H1 (cell line): ENCODE measurements around the gene HIVEP2. TPM values are rescaled to one million over a fixed set of nuclear protein-coding genes. Genes with fewer than 3 reads are reported as not detected.

Experiments used
- CTCF ChIA-PET: fragments of 300-600 bp; sonication (Branson Sonifier 250); formaldehyde crosslinking; loops from one replicate; lab custom pipeline; 2021; ENCODE audit not compliant: partially characterized antibody; lab: Charles Lee
- POLR2A ChIA-PET: fragments of 300-600 bp; sonication (Branson Sonifier 250); formaldehyde crosslinking; loops from one replicate; lab custom pipeline; 2021; ENCODE audit warnings: inconsistent platforms; ENCODE audit not compliant: partially characterized antibody; lab: Charles Lee
- DNase-seq, 2 experiments: peaks; one replicate each; pipeline versions ENCODE4 v3.0.0 to v3.0.0-alpha.2; 2010 to 2022; ENCODE audit warnings: low spot score in 2 of 2, low read depth in 1 of 2, mixed read lengths in 1 of 2
- FAIRE-seq: peaks from 2 replicates; lab custom pipeline; 2011; peaks lifted over from hg19 to GRCh38; lab: Jason Lieb, UNC
- H2AFZ ChIP-seq: 2 replicates; pipeline ENCODE4 v1.8.1; 2012; ENCODE audit warnings: low read length, inconsistent platforms
- H2AK5ac ChIP-seq: 2 replicates; pipeline ENCODE4 v1.6.1; 2013; ENCODE audit warnings: low read depth, low read length
- H2BK120ac ChIP-seq: replicated peaks from 2 replicates; pipeline ENCODE3; 2013; ENCODE audit warnings: low read depth, low read length, inconsistent platforms
- H2BK12ac ChIP-seq: 2 replicates; pipeline ENCODE4 v1.6.1; 2013; ENCODE audit warnings: low read depth, low read length
- H2BK15ac ChIP-seq: 2 replicates; pipeline ENCODE4 v1.6.1; 2013; ENCODE audit warnings: low read length
- H2BK20ac ChIP-seq: 2 replicates; pipeline ENCODE4 v1.6.1; 2013; ENCODE audit warnings: low read length
- H2BK5ac ChIP-seq: 2 replicates; pipeline ENCODE4 v1.6.1; 2013; ENCODE audit warnings: low read depth, low read length
- H3K14ac ChIP-seq: 2 replicates; pipeline ENCODE4 v1.6.1; 2013; ENCODE audit warnings: inconsistent platforms; ENCODE audit not compliant: insufficient read length
- H3K18ac ChIP-seq: 2 replicates; pipeline ENCODE4 v1.6.1; 2013; ENCODE audit warnings: low read length; ENCODE audit errors: extremely low read depth
- H3K23ac ChIP-seq: 2 replicates; pipeline ENCODE4 v1.6.1; 2013; ENCODE audit warnings: inconsistent platforms; ENCODE audit not compliant: insufficient read length
- H3K23me2 ChIP-seq: 2 replicates; pipeline ENCODE4 v1.6.1; 2013; ENCODE audit warnings: low read depth, low read length
- H3K27ac ChIP-seq: 2 replicates; pipeline ENCODE4 v1.6.1; 2011; ENCODE audit warnings: low read depth, low read length, inconsistent platforms
- H3K27me3 ChIP-seq, 4 experiments: replicated peaks in 1 of 4; 1 replicate in 1 of 4; 2 replicates in 3 of 4; pipeline versions ENCODE4 v1.6.1 to v1.8.1; 2011 to 2013; ENCODE audit warnings: low read length in 3 of 4, mild to moderate bottlenecking in 3 of 4, inconsistent platforms in 2 of 4, mixed read lengths in 2 of 4, moderate library complexity in 1 of 4; ENCODE audit not compliant: control insufficient read depth in 3 of 4, insufficient read depth in 3 of 4; ENCODE audit errors: extremely low read depth in 1 of 4
- H3K36me3 ChIP-seq, 4 experiments: 2 replicates each; pipeline versions ENCODE4 v1.6.1 to v1.8.1; 2011 to 2013; ENCODE audit warnings: mild to moderate bottlenecking in 4 of 4, low read length in 3 of 4, moderate library complexity in 2 of 4, control low read depth in 1 of 4, inconsistent platforms in 1 of 4; ENCODE audit not compliant: insufficient read depth in 4 of 4, control insufficient read depth in 2 of 4
- H3K4ac ChIP-seq: replicated peaks from 2 replicates; pipeline ENCODE3; 2013; ENCODE audit warnings: low read length, low read depth, mixed read lengths, inconsistent platforms; ENCODE audit not compliant: insufficient read length
- H3K4me1 ChIP-seq, 4 experiments: replicated peaks in 1 of 4; 1 replicate in 1 of 4; 2 replicates in 3 of 4; pipeline versions ENCODE4 v1.6.1 to v1.8.1; 2011 to 2013; ENCODE audit warnings: low read length in 3 of 4, inconsistent platforms in 2 of 4, mixed read lengths in 1 of 4; ENCODE audit not compliant: insufficient read depth in 4 of 4, control insufficient read depth in 3 of 4
- H3K4me2 ChIP-seq, 2 experiments: 2 replicates each; pipeline versions ENCODE4 v1.6.1 to v1.8.1; 2011 to 2013; ENCODE audit warnings: low read depth in 2 of 2, low read length in 2 of 2, control low read depth in 1 of 2, inconsistent platforms in 1 of 2, mild to moderate bottlenecking in 1 of 2; ENCODE audit not compliant: insufficient read depth in 1 of 2
- H3K4me3 ChIP-seq, 4 experiments: fragments of 200-600, 300-600 bp in 1 of 4; sonication (generic), shearing (Covaris generic), sonication (Bioruptor Twin) in 1 of 4; 2 replicates each; pipeline versions ENCODE4 v1.5.1 to v1.8.1; 2011 to 2016; ENCODE audit warnings: low read length in 4 of 4, low read depth in 3 of 4, control low read depth in 2 of 4, inconsistent platforms in 2 of 4, mild to moderate bottlenecking in 2 of 4, mixed read lengths in 1 of 4, moderate library complexity in 1 of 4; ENCODE audit not compliant: insufficient read depth in 2 of 4; ENCODE audit errors: extremely low read depth in 1 of 4
- H3K56ac ChIP-seq: replicated peaks from 2 replicates; pipeline ENCODE3; 2013; ENCODE audit warnings: low read depth, mild to moderate bottlenecking, mixed read lengths, low read length, inconsistent platforms; ENCODE audit not compliant: insufficient read length
- H3K79me1 ChIP-seq: 2 replicates; pipeline ENCODE4 v1.6.1; 2013; ENCODE audit warnings: low read depth, low read length, control low read depth
- H3K79me2 ChIP-seq, 2 experiments: 2 replicates each; pipeline versions ENCODE4 v1.6.1 to v1.8.1; 2012 to 2013; ENCODE audit warnings: low read length in 2 of 2, mild to moderate bottlenecking in 2 of 2, inconsistent platforms in 1 of 2; ENCODE audit not compliant: insufficient read depth in 2 of 2, control insufficient read depth in 1 of 2
- H3K9ac ChIP-seq, 4 experiments: replicated peaks in 1 of 4; 1 replicate in 1 of 4; 2 replicates in 3 of 4; pipeline versions ENCODE4 v1.6.1 to v1.8.1; 2011 to 2013; ENCODE audit warnings: low read depth in 3 of 4, low read length in 3 of 4, control low read depth in 2 of 4, mild to moderate bottlenecking in 2 of 4, moderate library complexity in 2 of 4, inconsistent platforms in 1 of 4; ENCODE audit errors: extremely low read depth in 1 of 4
- H3K9me3 ChIP-seq, 2 experiments: 2 replicates each; pipeline versions ENCODE4 v1.6.1 to v1.8.1; 2012 to 2013; ENCODE audit warnings: mild to moderate bottlenecking in 2 of 2, moderate library complexity in 2 of 2, control low read depth in 1 of 2, inconsistent platforms in 1 of 2, low read depth in 1 of 2, low read length in 1 of 2, mixed read lengths in 1 of 2; ENCODE audit not compliant: insufficient read depth in 2 of 2
- H4K20me1 ChIP-seq, 2 experiments: replicated peaks in 1 of 2; 2 replicates each; pipeline versions ENCODE3 to v1.8.1; 2011 to 2013; ENCODE audit warnings: inconsistent platforms in 2 of 2, low read length in 2 of 2, mild to moderate bottlenecking in 1 of 2; ENCODE audit not compliant: insufficient read depth in 2 of 2, control insufficient read depth in 1 of 2
- H4K5ac ChIP-seq: 2 replicates; pipeline ENCODE4 v1.6.1; 2013; ENCODE audit warnings: low read length, low read depth, mixed read lengths, inconsistent platforms; ENCODE audit not compliant: insufficient read length
- H4K8ac ChIP-seq: 2 replicates; pipeline ENCODE4 v1.8.0; 2013; ENCODE audit warnings: mild to moderate bottlenecking, moderate library complexity, low read length, inconsistent platforms; ENCODE audit not compliant: insufficient read depth; ENCODE audit errors: extremely low read depth
- H4K91ac ChIP-seq: replicated peaks from 2 replicates; pipeline ENCODE3; 2013; ENCODE audit warnings: low read length, mixed read lengths, inconsistent platforms; ENCODE audit not compliant: insufficient read length
- BACH1 ChIP-seq: IDR thresholded peaks from 2 replicates; pipeline ENCODE4 v1.6.1; 2012; ENCODE audit warnings: low read length, improper control_type of control experiment
- CBX8 ChIP-seq: fragments of 300-800, 300-1000 bp; sonication (generic); IDR thresholded peaks from 2 replicates; pipeline ENCODE4 v1.7.1; 2016; ENCODE audit warnings: low read depth, low read length, borderline replicate concordance
- CEBPB ChIP-seq: IDR thresholded peaks from 2 replicates; pipeline ENCODE4 v1.6.1; 2012; ENCODE audit warnings: low read depth, low read length
- GABPA ChIP-seq: IDR thresholded peaks from 2 replicates; pipeline ENCODE4 v1.6.1; 2011; ENCODE audit warnings: mild to moderate bottlenecking, low read length, moderate library complexity, borderline replicate concordance; ENCODE audit not compliant: insufficient read depth
- HDAC6 ChIP-seq: IDR thresholded peaks from one replicate; pipeline ENCODE4 v1.7.1; 2012; ENCODE audit warnings: low read depth, mild to moderate bottlenecking, inconsistent platforms, low read length, moderate library complexity
- JUND ChIP-seq: IDR thresholded peaks from 2 replicates; pipeline ENCODE4 v1.6.1; 2011; ENCODE audit warnings: mild to moderate bottlenecking, improper control_type of control experiment, low read length
- KDM4A ChIP-seq: IDR thresholded peaks from one replicate; pipeline ENCODE4 v1.7.1; 2012; ENCODE audit warnings: low read depth, mild to moderate bottlenecking, moderate library complexity, low read length, inconsistent platforms; ENCODE audit not compliant: severe bottlenecking
- KDM5A ChIP-seq: fragments of 200-600 bp; IDR thresholded peaks from 2 replicates; pipeline ENCODE4 v1.7.1; 2012; ENCODE audit warnings: mild to moderate bottlenecking, low read length, inconsistent platforms, mixed read lengths
- POLR2A ChIP-seq, 2 experiments: IDR thresholded peaks; 1 replicate in 1 of 2; 2 replicates in 1 of 2; pipeline ENCODE4 v1.6.1; 2011; ENCODE audit warnings: low read depth in 2 of 2, low read length in 2 of 2, mild to moderate bottlenecking in 2 of 2; ENCODE audit errors: control extremely low read depth in 1 of 2
- POLR2AphosphoS5 ChIP-seq: IDR thresholded peaks from 2 replicates; pipeline ENCODE4 v1.6.1; 2011; ENCODE audit warnings: low read depth, low read length
- POU5F1 ChIP-seq: IDR thresholded peaks from 2 replicates; pipeline ENCODE4 v1.6.1; 2011; ENCODE audit warnings: low read depth, mild to moderate bottlenecking, low read length, moderate library complexity
- RNF2 ChIP-seq: fragments of 200-900, 300-1000 bp; sonication (generic); IDR thresholded peaks from 2 replicates; pipeline ENCODE4 v1.7.1; 2016; ENCODE audit warnings: borderline replicate concordance, low read depth, mild to moderate bottlenecking, antibody characterized with exemption, low read length; ENCODE audit not compliant: poor library complexity, severe bottlenecking; ENCODE audit errors: missing control alignments
- SIN3A ChIP-seq, 2 experiments: IDR thresholded peaks in 1 of 2; conservative IDR thresholded peaks in 1 of 2; 2 replicates each; pipeline ENCODE4 v1.6.1; 2011 to 2012; ENCODE audit warnings: low read length in 2 of 2, improper control_type of control experiment in 1 of 2, low read depth in 1 of 2, mild to moderate bottlenecking in 1 of 2
- SRF ChIP-seq: IDR thresholded peaks from 2 replicates; pipeline ENCODE4 v1.6.1; 2011; ENCODE audit warnings: mild to moderate bottlenecking, low read depth, low read length, moderate library complexity
- TBP ChIP-seq: IDR thresholded peaks from 2 replicates; pipeline ENCODE4 v1.6.1; 2011; ENCODE audit warnings: low read depth, low read length, improper control_type of control experiment
- TEAD4 ChIP-seq: IDR thresholded peaks from 2 replicates; pipeline ENCODE4 v1.6.1; 2012; ENCODE audit warnings: low read depth, low read length, inconsistent platforms, mixed read lengths
- WGBS, 2 experiments: shearing (Covaris generic) in 1 of 2; methylation state at CpG; one replicate each; pipeline versions ENCODE4 v1.1.6 to v1.1.7; 2013 to 2015; ENCODE audit warnings: low lambda C conversion rate in 2 of 2, mixed read lengths in 2 of 2, inconsistent platforms in 1 of 2, low coverage in 1 of 2, missing lambda C conversion rate in 1 of 2; ENCODE audit not compliant: insufficient replicate concordance in 2 of 2, insufficient coverage in 1 of 2, insufficient read length in 1 of 2; ENCODE audit errors: extremely low coverage in 1 of 2, missing lambda C conversion rate in 1 of 2; 5-methylcytosine and 5-hydroxymethylcytosine counted together
- polyA plus RNA-seq, 7 experiments: library from polyadenylated mRNA; depleted of rRNA in 3 of 7; stranded (reverse) in 5 of 7; unstranded in 2 of 7; fragments of >200 nt in 5 of 7; fragments of 200-250 nt in 2 of 7; gene quantifications; 1 replicate in 5 of 7; 2 replicates in 1 of 7; 4 replicates in 1 of 7; pipeline versions ENCODE4 v1.2.1 to v1.2.3, GENCODE V29; 2011 to 2013; ENCODE audit warnings: missing spikeins in 2 of 7, mixed read lengths in 2 of 7
- total RNA-seq: library from RNA; stranded (reverse); fragmentation: NEBNext Ultra II Directional; extraction: Animal tissue kit (Norgen Biotek cat#: 25700); gene quantifications from 2 replicates; pipeline ENCODE4 v1.2.1, GENCODE V29; 2021

The HIVEP2 gene
- total and polyA plus RNA-seq, 2 of the 8 experiments (the other 6 are each of a cell fraction or from before 2014, with no cell fraction given): 2.2 to 6.1 TPM

- no peaks in the 10 kb centered on the region for H3K4me1 ChIP-seq
- H3K27ac ChIP-seq: no peak overlapping the region
- H3K9me3 ChIP-seq: no peaks in the 10 kb centered on the region
- no peaks in the 10 kb centered on the region; the same call in 1 of the 2 replicates for H3K79me1 ChIP-seq
- no peak overlapping the region for H3K23ac ChIP-seq
- no peak overlapping the region for H3K4me2 ChIP-seq
- H2BK15ac ChIP-seq: no peak overlapping the region
- no peaks in the 10 kb centered on the region for H3K36me3 ChIP-seq
- H3K56ac ChIP-seq: no peak overlapping the region
- no peak overlapping the region for H3K18ac ChIP-seq
- no peak overlapping the region for H3K9ac ChIP-seq
- H2BK5ac ChIP-seq: no peak overlapping the region
- H4K5ac ChIP-seq: no peak overlapping the region
- no peak overlapping the region for H3K4ac ChIP-seq
- H3K27me3 ChIP-seq: no peaks in the 10 kb centered on the region
- H2AFZ ChIP-seq: no peak overlapping the region
- ChIA-PET CTCF (no interaction called here), POLR2A (no interaction called here)
- H3K23me2 ChIP-seq: no peaks in the 10 kb centered on the region; the same call in 1 of the 2 replicates
- 91% methylated on average over 2 of the region's 2 CpGs; no CpG with 5 or more reads in 1 of the 2 experiments for WGBS, 2 experiments
- no peak overlapping the region for H2AK5ac ChIP-seq
- no peak overlapping the region for H2BK120ac ChIP-seq
- peaks cover 0 to 2% of the 10 kb centered on the region in 2 experiments for H4K20me1 ChIP-seq
- H3K4me3 ChIP-seq: no peak overlapping the region
- no peak overlapping the region for H4K91ac ChIP-seq
- DNase-seq (no peak), FAIRE-seq (no peak)
- H2BK12ac ChIP-seq: no peak overlapping the region
- H2BK20ac ChIP-seq: no peak overlapping the region
- no peaks in the 10 kb centered on the region for H3K79me2 ChIP-seq
- no peak overlapping the region for H3K14ac ChIP-seq
- H4K8ac ChIP-seq: no peak overlapping the region
- TF ChIP-seq SRF (no peak), TBP (no peak), GABPA (no peak), RNF2 (no peak), POU5F1 (no peak), POLR2AphosphoS5 (no peak), KDM4A (no peak), KDM5A (no peak), CEBPB (no peak), BACH1 (no peak), SIN3A (conservative IDR thresholded peaks at IDR 0.05 in 1 of 2, IDR thresholded peaks at IDR 0.05 in 1 of 2; ENCODE audit: low read depth in 1 of 2, low read length in 2 of 2) (no peak), CBX8 (no peak), POLR2A (IDR thresholded peaks at IDR 0.05; ENCODE audit: control extremely low read depth in 1 of 2, low read depth in 2 of 2, low read length in 2 of 2) (no peak), TEAD4 (no peak), JUND (no peak), HDAC6 (no peak)
Observed at GRCh38 chr6:142783499-142783898, 161.5 kb downstream of the HIVEP2 start.
